ENCODE data around the gene LY6G6F.

The LY6G6F gene

GRCh38 chr6:31687860-31688693 is 18.6 kb upstream of the LY6G6F start:
- TF ChIP-seq GATA1 (IDR thresholded peaks at IDR 0.05; ENCODE audit: low read depth, low read length): no peak
- no peak for TF ChIP-seq POLR2A (IDR thresholded peaks at IDR 0.05; ENCODE audit: low read length)

GRCh38 chr6:31689249-31690110 is 17.2 kb upstream of the LY6G6F start:
- no peak for TF ChIP-seq GATA1 (IDR thresholded peaks at IDR 0.05; ENCODE audit: low read depth, low read length)
- TF ChIP-seq POLR2A (IDR thresholded peaks at IDR 0.05; ENCODE audit: low read length): no peak

More at GRCh38 chr6:31687860-31688693, 18.6 kb upstream of the LY6G6F start:
- no peak for DNase-seq

GRCh38 chr6:31690231-31691077 is 16.2 kb upstream of the LY6G6F start:
- peak; percentile 60 to 82 for DNase-seq
- TF ChIP-seq POLR2A (IDR thresholded peaks at IDR 0.05; ENCODE audit: low read length): no peak
- TF ChIP-seq GATA1 (IDR thresholded peaks at IDR 0.05; ENCODE audit: low read depth, low read length): no peak

More at GRCh38 chr6:31689249-31690110, 17.2 kb upstream of the LY6G6F start:
- peak in 1 of 2 experiments; percentile 30 for DNase-seq

GRCh38 chr6:31691078-31691463 is 15.6 kb upstream of the LY6G6F start:
- no peak for DNase-seq
- TF ChIP-seq GATA1 (IDR thresholded peaks at IDR 0.05; ENCODE audit: low read depth, low read length): no peak
- TF ChIP-seq POLR2A (IDR thresholded peaks at IDR 0.05; ENCODE audit: low read length): no peak

GRCh38 chr6:31691564-31692108 is 15.0 kb upstream of the LY6G6F start:
- DNase-seq: no peak
- TF ChIP-seq GATA1 (IDR thresholded peaks at IDR 0.05; ENCODE audit: low read depth, low read length) (no peak), POLR2A (IDR thresholded peaks at IDR 0.05; ENCODE audit: low read length) (no peak)

- no peak for TF ChIP-seq GATA1 (IDR thresholded peaks at IDR 0.05; ENCODE audit: low read depth, low read length)
- no peak for TF ChIP-seq POLR2A (IDR thresholded peaks at IDR 0.05; ENCODE audit: low read length)
- DNase-seq: no peak
These were observed 14.3 kb upstream of the LY6G6F start for GRCh38 chr6:31692353-31692752.

- TF ChIP-seq GATA1 (IDR thresholded peaks at IDR 0.05; ENCODE audit: low read depth, low read length) (no peak), POLR2A (IDR thresholded peaks at IDR 0.05; ENCODE audit: low read length) (no peak)
These were observed 13.8 kb upstream of the LY6G6F start for GRCh38 chr6:31692886-31693285.

GRCh38 chr6:31693535-31693934 is 13.1 kb upstream of the LY6G6F start:
- TF ChIP-seq GATA1 (IDR thresholded peaks at IDR 0.05; ENCODE audit: low read depth, low read length) (no peak), POLR2A (IDR thresholded peaks at IDR 0.05; ENCODE audit: low read length) (no peak)
- DNase-seq: no peak

More at GRCh38 chr6:31692886-31693285, 13.8 kb upstream of the LY6G6F start:
- no peak for DNase-seq

- TF ChIP-seq POLR2A (IDR thresholded peaks at IDR 0.05; ENCODE audit: low read length) (no peak), GATA1 (IDR thresholded peaks at IDR 0.05; ENCODE audit: low read depth, low read length) (no peak)
- DNase-seq: no peak
These were observed 9.1 kb upstream of the LY6G6F start for GRCh38 chr6:31697555-31697954.

- no peak for TF ChIP-seq GATA1 (IDR thresholded peaks at IDR 0.05; ENCODE audit: low read depth, low read length)
- no peak for TF ChIP-seq POLR2A (IDR thresholded peaks at IDR 0.05; ENCODE audit: low read length)
- no peak for DNase-seq
These were observed 5.8 kb upstream of the LY6G6F start for GRCh38 chr6:31700740-31701401.

- DNase-seq: peak; percentile 76 to 84
- no peak for TF ChIP-seq GATA1 (IDR thresholded peaks at IDR 0.05; ENCODE audit: low read depth, low read length)
- no peak for TF ChIP-seq POLR2A (IDR thresholded peaks at IDR 0.05; ENCODE audit: low read length)
These were observed 4.8 kb upstream of the LY6G6F start for GRCh38 chr6:31701666-31702404.

GRCh38 chr6:31702405-31702818 is 4.3 kb upstream of the LY6G6F start:
- peak; percentile 74 to 83 for DNase-seq
- no peak for TF ChIP-seq GATA1 (IDR thresholded peaks at IDR 0.05; ENCODE audit: low read depth, low read length)
- TF ChIP-seq POLR2A (IDR thresholded peaks at IDR 0.05; ENCODE audit: low read length): no peak
